HepG2 (cell line): ENCODE data around the gene XKR7. TPM values are rescaled to one million over a fixed set of nuclear protein-coding genes. Genes with fewer than 3 reads are reported as not detected.

ENCODE experiments used
- AGO1 ChIP-seq: fragments of 200-400 bp; formaldehyde crosslinking; IDR thresholded peaks from 2 replicates; pipeline ENCODE4 v1.6.1; 2017; ENCODE audit warnings: mild to moderate bottlenecking, low read depth, low read length, moderate library complexity; ENCODE audit not compliant: poor library complexity, severe bottlenecking
- AGO2 ChIP-seq: fragments of 200-400 bp; formaldehyde crosslinking; optimal IDR thresholded peaks from 2 replicates; pipeline ENCODE3; 2017; ENCODE audit warnings: mild to moderate bottlenecking, low read depth, low read length, moderate library complexity
- AHR ChIP-seq: IDR thresholded peaks from 2 replicates; pipeline ENCODE4 v1.6.1; 2018; ENCODE audit warnings: missing genetic modification reagents, missing compliant biosample characterization
- ARNT2 ChIP-seq: sonication (generic); formaldehyde crosslinking; IDR thresholded peaks from 2 replicates; pipeline ENCODE4 v1.8.0; 2022; ENCODE audit warnings: mild to moderate bottlenecking, low read depth, missing genetic modification reagents, moderate library complexity
- CCAR2 ChIP-seq: fragments of 200-400 bp; formaldehyde crosslinking; optimal IDR thresholded peaks from 2 replicates; pipeline ENCODE3; 2018; ENCODE audit warnings: low read depth, mild to moderate bottlenecking, low read length, moderate library complexity
- CEBPB ChIP-seq: IDR thresholded peaks from 2 replicates; pipeline ENCODE4 v1.6.1; 2011; ENCODE audit warnings: low read depth, low read length, improper control_type of control experiment, borderline replicate concordance
- CTCF ChIP-seq: sonication (generic); formaldehyde crosslinking; IDR thresholded peaks from 2 replicates; pipeline ENCODE4 v1.5.0; 2020; ENCODE audit warnings: mild to moderate bottlenecking, missing genetic modification reagents, moderate library complexity
- EZH2 ChIP-seq: conservative IDR thresholded peaks from 2 replicates; pipeline ENCODE4 v1.6.1; 2012; ENCODE audit warnings: mild to moderate bottlenecking, low read depth, low read length, moderate library complexity
- FOXC1 ChIP-seq: sonication (generic); formaldehyde crosslinking; IDR thresholded peaks from 2 replicates; pipeline ENCODE4 v1.8.0; 2022; ENCODE audit warnings: mild to moderate bottlenecking, missing genetic modification reagents, borderline replicate concordance
- FOXP1 ChIP-seq, 2 experiments: fragments of 450-650 bp in 1 of 2; IDR thresholded peaks; 2 replicates each; pipeline ENCODE4 v1.6.1; 2017 to 2018; ENCODE audit warnings: antibody characterized with exemption in 1 of 2
- HES4 ChIP-seq: sonication (generic); formaldehyde crosslinking; IDR thresholded peaks from 2 replicates; pipeline ENCODE4 v1.9.0; 2021; ENCODE audit warnings: mild to moderate bottlenecking, missing genetic modification reagents, borderline replicate concordance
- MAZ ChIP-seq, 2 experiments: sonication (generic) in 1 of 2; formaldehyde crosslinking in 1 of 2; IDR thresholded peaks; 2 replicates each; pipeline versions ENCODE4 v1.5.0 to v1.6.1; 2012 to 2020; ENCODE audit warnings: low read depth in 2 of 2, mild to moderate bottlenecking in 2 of 2, borderline replicate concordance in 1 of 2, improper control_type of control experiment in 1 of 2, low read length in 1 of 2, missing genetic modification reagents in 1 of 2, moderate library complexity in 1 of 2
- SPEN ChIP-seq: sonication (generic); formaldehyde crosslinking; IDR thresholded peaks from 2 replicates; pipeline ENCODE4 v1.5.1; 2020; ENCODE audit warnings: low read depth, mild to moderate bottlenecking, missing genetic modification reagents
- SRY ChIP-seq: sonication (generic); formaldehyde crosslinking; IDR thresholded peaks from 2 replicates; pipeline ENCODE4 v1.8.0; 2022; ENCODE audit warnings: mild to moderate bottlenecking, missing genetic modification reagents
- STAG1 ChIP-seq: sonication (generic); formaldehyde crosslinking; IDR thresholded peaks from 2 replicates; pipeline ENCODE4 v1.4.0; 2020; ENCODE audit warnings: missing genetic modification reagents
- ZBTB7A ChIP-seq: sonication (generic); formaldehyde crosslinking; IDR thresholded peaks from 2 replicates; pipeline ENCODE4 v1.8.0; 2022; ENCODE audit warnings: mild to moderate bottlenecking, missing genetic modification reagents
- ZNF350 ChIP-seq: sonication (generic); formaldehyde crosslinking; IDR thresholded peaks from 2 replicates; pipeline ENCODE4 v1.4.0; 2020; ENCODE audit warnings: mild to moderate bottlenecking, low read depth, missing genetic modification reagents, borderline replicate concordance
- ZNF557 ChIP-seq: sonication (generic); formaldehyde crosslinking; IDR thresholded peaks from 2 replicates; pipeline ENCODE4 v1.4.0; 2020; ENCODE audit warnings: missing genetic modification reagents
- ZNF567 ChIP-seq: sonication (generic); formaldehyde crosslinking; IDR thresholded peaks from 2 replicates; pipeline ENCODE4 v1.8.1; 2023; ENCODE audit warnings: mild to moderate bottlenecking, missing genetic modification reagents, borderline replicate concordance
- ZNF598 ChIP-seq: sonication (generic); formaldehyde crosslinking; IDR thresholded peaks from 2 replicates; pipeline ENCODE4 v1.5.1; 2020; ENCODE audit warnings: mild to moderate bottlenecking, missing genetic modification reagents, borderline replicate concordance
- ZNF672 ChIP-seq: sonication (generic); formaldehyde crosslinking; IDR thresholded peaks from 2 replicates; pipeline ENCODE4 v1.8.1; 2022; ENCODE audit warnings: missing genetic modification reagents
- ZNF746 ChIP-seq: sonication (generic); formaldehyde crosslinking; IDR thresholded peaks from 2 replicates; pipeline ENCODE4 v1.8.0; 2022; ENCODE audit warnings: mild to moderate bottlenecking, missing genetic modification reagents
- polyA plus RNA-seq, 8 experiments: library from polyadenylated mRNA; depleted of rRNA in 3 of 8; stranded (reverse) in 7 of 8; unstranded in 1 of 8; fragments of >200 nt; fragmentation: Illumina TruSeq in 4 of 8; extraction: Trizol in 4 of 8; gene quantifications; 2 replicates each; pipeline versions ENCODE4 v1.2.1 to v1.2.3, GENCODE V29; 2011 to 2016; ENCODE audit warnings: low read depth in 4 of 8, missing spikeins in 1 of 8, mixed read lengths in 1 of 8; ENCODE audit not compliant: insufficient read depth in 1 of 8
- total RNA-seq, 5 experiments: library from RNA; depleted of rRNA; stranded (reverse); fragments of >200 nt; fragmentation: Illumina TruSeq; extraction: Trizol; gene quantifications; 2 replicates each; pipeline ENCODE4 v1.2.3, GENCODE V29; 2016; ENCODE audit warnings: low read depth in 1 of 5

XKR7 gene
- total and polyA plus RNA-seq, 2 of the 13 experiments (the other 11 are each of a cell fraction or from before 2014, with no cell fraction given), result not detected

GRCh38 chr20:32034581-32035425 lies 66.9 kb downstream of the XKR7 start (continued):
- TF ChIP-seq STAG1 (CRISPR knock-in tag), result peak; percentile 44; the same call in 1 of the 2 replicates
- TF ChIP-seq MAZ (IDR thresholded peaks at IDR 0.05; ENCODE audit: borderline replicate concordance, low read depth, low read length), result no peak
- no peak for TF ChIP-seq MAZ (CRISPR knock-in tag; IDR thresholded peaks at IDR 0.05; ENCODE audit: low read depth)
- no peak for TF ChIP-seq EZH2
- TF ChIP-seq CTCF (CRISPR knock-in tag), result peak; percentile 58
- TF ChIP-seq SRY (CRISPR knock-in tag), result no peak
- no peak for TF ChIP-seq FOXP1 (IDR thresholded peaks at IDR 0.05)
- TF ChIP-seq FOXP1 (CRISPR knock-in tag; IDR thresholded peaks at IDR 0.05), result no peak
- TF ChIP-seq CEBPB, result peak; percentile 50; the same call in 1 of the 2 replicates
- TF ChIP-seq ZNF746, result no peak
- no peak for TF ChIP-seq HES4 (CRISPR knock-in tag)
- no peak for TF ChIP-seq SPEN (CRISPR knock-in tag)
- TF ChIP-seq AGO2, result no peak
- TF ChIP-seq ZNF567 (CRISPR knock-in tag), result no peak
- TF ChIP-seq ARNT2 (CRISPR knock-in tag), result no peak
- no peak for TF ChIP-seq FOXC1 (CRISPR knock-in tag)
- no peak for TF ChIP-seq AGO1
- TF ChIP-seq ZNF557 (CRISPR knock-in tag), result no peak
- TF ChIP-seq ZNF672 (CRISPR knock-in tag), result no peak
- no peak for TF ChIP-seq AHR
- no peak for TF ChIP-seq CCAR2
- TF ChIP-seq ZBTB7A, result no peak
- TF ChIP-seq ZNF598 (CRISPR knock-in tag), result 0 out of 2 replicates have a peak, but pooled peaks have one; percentile 34
- TF ChIP-seq ZNF350 (CRISPR knock-in tag), result no peak
- TF ChIP-seq, all 625 proteins: peak for 6
